KG1 (cell line): Measurements from ENCODE around the gene ZSWIM6.

ENCODE experiments used
- DNase-seq: peaks from one replicate; lab custom pipeline; 2025; lab: John Stamatoyannopoulos, UW

The ZSWIM6 gene

GRCh38 chr5:61482980-61483379 lies 150.9 kb downstream of the ZSWIM6 start:
- DNase-seq: no peak

- no peak for DNase-seq
These were observed 154.4 kb downstream of the ZSWIM6 start for GRCh38 chr5:61486476-61486875.

GRCh38 chr5:61489574-61489973 lies 157.5 kb downstream of the ZSWIM6 start:
- no peak for DNase-seq

- no peak for DNase-seq
These were observed 159.8 kb downstream of the ZSWIM6 start for GRCh38 chr5:61491861-61492260.

- DNase-seq: no peak
These were observed 161.9 kb downstream of the ZSWIM6 start for GRCh38 chr5:61493973-61494372.

GRCh38 chr5:61496446-61496845 lies 164.4 kb downstream of the ZSWIM6 start:
- no peak for DNase-seq

- no peak for DNase-seq
These were observed 164.8 kb downstream of the ZSWIM6 start for GRCh38 chr5:61496860-61497259.

- DNase-seq: no peak
These were observed 166.1 kb downstream of the ZSWIM6 start for GRCh38 chr5:61498121-61498520.

GRCh38 chr5:61501971-61502370 lies 169.9 kb downstream of the ZSWIM6 start:
- no peak for DNase-seq

- DNase-seq: no peak
These were observed 172.2 kb downstream of the ZSWIM6 start for GRCh38 chr5:61504143-61504770.

GRCh38 chr5:61505281-61505680 lies 173.2 kb downstream of the ZSWIM6 start:
- DNase-seq: no peak

- DNase-seq: no peak
These were observed 175.2 kb downstream of the ZSWIM6 start for GRCh38 chr5:61507232-61507631.

GRCh38 chr5:61516946-61517345 lies 184.9 kb downstream of the ZSWIM6 start:
- no peak for DNase-seq

GRCh38 chr5:61519728-61520277 lies 187.7 kb downstream of the ZSWIM6 start:
- no peak for DNase-seq

GRCh38 chr5:61523073-61523472 lies 191.0 kb downstream of the ZSWIM6 start:
- no peak for DNase-seq

GRCh38 chr5:61523997-61524396 lies 191.9 kb downstream of the ZSWIM6 start:
- no peak for DNase-seq

- DNase-seq: no peak
These were observed 193.6 kb downstream of the ZSWIM6 start for GRCh38 chr5:61525512-61526206.

GRCh38 chr5:61526207-61526519 lies 194.1 kb downstream of the ZSWIM6 start:
- DNase-seq: no peak

- DNase-seq: no peak
These were observed 200.9 kb downstream of the ZSWIM6 start for GRCh38 chr5:61532983-61533382.

GRCh38 chr5:61534481-61535267 lies 202.6 kb downstream of the ZSWIM6 start:
- DNase-seq: peak; percentile 13

- DNase-seq: no peak
These were observed 203.8 kb downstream of the ZSWIM6 start for GRCh38 chr5:61535828-61536227.

GRCh38 chr5:61536922-61537321 lies 204.9 kb downstream of the ZSWIM6 start:
- no peak for DNase-seq
